HepG2 (cell line): ENCODE data around the gene RPL38. TPM values are rescaled to one million over a fixed set of nuclear protein-coding genes. Genes with fewer than 3 reads are reported as not detected.

Source experiments
- MXD3 ChIP-seq: IDR thresholded peaks from 2 replicates; pipeline ENCODE4 v1.6.1; 2016; ENCODE audit warnings: mild to moderate bottlenecking, missing biosample characterization, missing genetic modification reagents
- MYPOP ChIP-seq: sonication (generic); formaldehyde crosslinking; IDR thresholded peaks from 2 replicates; pipeline ENCODE4 v1.8.1; 2023; ENCODE audit warnings: mild to moderate bottlenecking, moderate library complexity, missing genetic modification reagents
- POLR2AphosphoS5 ChIP-seq: IDR thresholded peaks from 2 replicates; pipeline ENCODE4 v1.6.1; 2012; ENCODE audit warnings: low read depth, low read length
- RBFOX2 ChIP-seq: fragments of 200-400 bp; formaldehyde crosslinking; IDR thresholded peaks from 2 replicates; pipeline ENCODE4 v1.6.1; 2017; ENCODE audit warnings: low read depth, mild to moderate bottlenecking, low read length
- TERF1 ChIP-seq: sonication (generic); formaldehyde crosslinking; IDR thresholded peaks from 2 replicates; pipeline ENCODE4 v1.8.0; 2022; ENCODE audit warnings: mild to moderate bottlenecking, missing genetic modification reagents, moderate library complexity
- XRCC5 ChIP-seq: fragments of 200-400 bp; formaldehyde crosslinking; optimal IDR thresholded peaks from 2 replicates; pipeline ENCODE3; 2017; ENCODE audit warnings: mild to moderate bottlenecking, low read length
- ZFP91 ChIP-seq: sonication (generic); formaldehyde crosslinking; IDR thresholded peaks from 2 replicates; pipeline ENCODE4 v1.9.0; 2022; ENCODE audit warnings: missing genetic modification reagents, mild to moderate bottlenecking, borderline replicate concordance
- ZNF253 ChIP-seq: sonication (generic); formaldehyde crosslinking; IDR thresholded peaks from 2 replicates; pipeline ENCODE4 v1.8.0; 2022; ENCODE audit warnings: mild to moderate bottlenecking, missing genetic modification reagents, borderline replicate concordance
- ZNF318 ChIP-seq: sonication (generic); formaldehyde crosslinking; IDR thresholded peaks from 2 replicates; pipeline ENCODE4 v1.4.0; 2020; ENCODE audit warnings: mild to moderate bottlenecking, missing genetic modification reagents
- ZNF33B ChIP-seq: sonication (generic); formaldehyde crosslinking; IDR thresholded peaks from 2 replicates; pipeline ENCODE4 v1.5.1; 2020; ENCODE audit warnings: mild to moderate bottlenecking, missing genetic modification reagents
- ZNF34 ChIP-seq: sonication (generic); formaldehyde crosslinking; IDR thresholded peaks from 2 replicates; pipeline ENCODE4 v1.4.0; 2020; ENCODE audit warnings: mild to moderate bottlenecking, missing genetic modification reagents, borderline replicate concordance
- ZNF556 ChIP-seq: sonication (generic); formaldehyde crosslinking; IDR thresholded peaks from 2 replicates; pipeline ENCODE4 v1.4.0; 2020; ENCODE audit warnings: mild to moderate bottlenecking, missing genetic modification reagents, borderline replicate concordance
- ZUFSP ChIP-seq: sonication (generic); formaldehyde crosslinking; IDR thresholded peaks from 2 replicates; pipeline ENCODE4 v1.9.0; 2021; ENCODE audit warnings: missing genetic modification reagents, mild to moderate bottlenecking, borderline replicate concordance
- polyA plus RNA-seq, 8 experiments: library from polyadenylated mRNA; depleted of rRNA in 3 of 8; stranded (reverse) in 7 of 8; unstranded in 1 of 8; fragments of >200 nt; fragmentation: Illumina TruSeq in 4 of 8; extraction: Trizol in 4 of 8; gene quantifications; 2 replicates each; pipeline versions ENCODE4 v1.2.1 to v1.2.3, GENCODE V29; 2011 to 2016; ENCODE audit warnings: low read depth in 4 of 8, missing spikeins in 1 of 8, mixed read lengths in 1 of 8; ENCODE audit not compliant: insufficient read depth in 1 of 8
- total RNA-seq, 5 experiments: library from RNA; depleted of rRNA; stranded (reverse); fragments of >200 nt; fragmentation: Illumina TruSeq; extraction: Trizol; gene quantifications; 2 replicates each; pipeline ENCODE4 v1.2.3, GENCODE V29; 2016; ENCODE audit warnings: low read depth in 1 of 5

Gene RPL38
- total and polyA plus RNA-seq, 2 of the 13 experiments (the other 11 are each of a cell fraction or from before 2014, with no cell fraction given): 2,370 to 2,372 TPM

- TF ChIP-seq ZUFSP (CRISPR knock-in tag) (no peak), MXD3 (CRISPR knock-in tag) (peak; percentile 90), TERF1 (CRISPR knock-in tag) (no peak), ZNF33B (CRISPR knock-in tag) (peak; percentile 74), POLR2AphosphoS5 (peak; percentile 100), ZNF253 (CRISPR knock-in tag) (peak; percentile 85; the same call in 1 of the 2 replicates), MYPOP (peak; percentile 74; the same call in 1 of the 2 replicates), XRCC5 (peak; percentile 99), ZNF34 (CRISPR knock-in tag) (no peak; the same call in 1 of the 2 replicates), ZNF556 (CRISPR knock-in tag) (peak; percentile 99), RBFOX2 (peak; percentile 94), ZFP91 (peak; percentile 93), ZNF318 (no peak)
Observed at GRCh38 chr17:74203439-74204240, at the start of gene RPL38 (continued).
